ENCODE data around the gene IGF1.

Gene IGF1

DNA sequence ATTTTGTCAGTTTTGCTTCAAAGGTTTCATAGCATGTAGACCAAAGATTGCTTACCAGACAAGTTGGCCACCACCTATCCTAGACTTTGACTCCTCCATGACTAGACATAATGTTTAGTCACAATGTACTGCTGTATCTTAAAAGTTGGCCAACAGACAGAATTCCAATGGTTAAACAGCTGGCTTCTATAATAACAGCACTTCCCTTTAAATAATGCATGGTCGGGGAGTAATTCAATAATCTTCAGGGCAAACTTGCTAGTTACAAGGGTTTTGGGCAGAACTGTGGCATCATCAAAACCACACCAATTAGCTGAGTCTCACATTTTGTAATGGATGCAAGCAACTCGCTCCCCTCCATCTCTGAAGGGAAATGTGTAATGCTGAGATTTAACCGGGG is 56.9 kb downstream of the IGF1 start (continued):
- TF ChIP-seq ZNF214 (tag by site-specific recombination; IDR thresholded peaks at IDR 0.05; ENCODE audit: borderline replicate concordance) = no peak

DNA sequence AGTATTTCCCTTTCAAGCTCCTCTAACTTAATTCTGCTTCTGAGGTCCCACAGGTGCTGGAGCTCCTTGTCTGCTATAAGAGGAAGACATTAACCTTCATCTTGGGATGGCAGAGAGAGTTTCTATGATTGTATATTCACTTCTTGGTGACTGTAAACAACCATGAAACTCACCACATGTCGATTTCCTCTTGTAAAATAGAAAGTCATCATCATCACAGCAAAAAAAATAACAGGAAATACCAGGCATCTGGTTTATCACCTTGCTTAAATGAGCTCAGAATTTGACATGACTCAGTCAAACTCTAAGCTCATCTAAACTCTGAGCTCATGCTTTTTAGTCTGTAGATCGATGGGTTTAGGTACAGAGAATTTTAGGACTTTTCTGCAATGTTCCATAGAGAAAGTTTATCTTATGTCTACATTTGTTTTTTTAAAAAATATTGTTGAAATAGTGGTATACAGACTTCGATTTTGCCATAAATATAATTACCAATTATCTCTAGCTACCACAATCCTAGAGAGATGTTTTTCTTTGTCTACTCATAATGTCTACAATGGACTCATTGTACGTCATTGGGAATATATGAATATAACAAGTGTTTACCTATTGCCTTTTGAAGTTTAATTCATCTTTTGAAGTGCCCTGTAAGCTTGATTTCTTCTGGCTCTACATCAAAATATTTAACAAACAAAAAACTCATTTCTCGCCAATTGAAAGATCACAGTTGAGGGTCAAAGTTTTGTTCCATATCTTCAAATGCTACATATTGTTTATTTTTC is 58.4 kb downstream of the IGF1 start:
- H3K4me3 ChIP-seq (ENCODE audit: low read depth, low read length) = no peak overlapping the region
- no peak overlapping the region for H3K27ac ChIP-seq (ENCODE audit: extremely low read depth, low read depth, low read length)
- H3K9me3 ChIP-seq (ENCODE audit: control insufficient read depth, insufficient read depth, low read depth, low read length) = no peaks in the 10 kb centered on the region
- TF ChIP-seq ZFP69B (tag by site-specific recombination; IDR thresholded peaks at IDR 0.05) = no peak
- TF ChIP-seq, protein P1, sequence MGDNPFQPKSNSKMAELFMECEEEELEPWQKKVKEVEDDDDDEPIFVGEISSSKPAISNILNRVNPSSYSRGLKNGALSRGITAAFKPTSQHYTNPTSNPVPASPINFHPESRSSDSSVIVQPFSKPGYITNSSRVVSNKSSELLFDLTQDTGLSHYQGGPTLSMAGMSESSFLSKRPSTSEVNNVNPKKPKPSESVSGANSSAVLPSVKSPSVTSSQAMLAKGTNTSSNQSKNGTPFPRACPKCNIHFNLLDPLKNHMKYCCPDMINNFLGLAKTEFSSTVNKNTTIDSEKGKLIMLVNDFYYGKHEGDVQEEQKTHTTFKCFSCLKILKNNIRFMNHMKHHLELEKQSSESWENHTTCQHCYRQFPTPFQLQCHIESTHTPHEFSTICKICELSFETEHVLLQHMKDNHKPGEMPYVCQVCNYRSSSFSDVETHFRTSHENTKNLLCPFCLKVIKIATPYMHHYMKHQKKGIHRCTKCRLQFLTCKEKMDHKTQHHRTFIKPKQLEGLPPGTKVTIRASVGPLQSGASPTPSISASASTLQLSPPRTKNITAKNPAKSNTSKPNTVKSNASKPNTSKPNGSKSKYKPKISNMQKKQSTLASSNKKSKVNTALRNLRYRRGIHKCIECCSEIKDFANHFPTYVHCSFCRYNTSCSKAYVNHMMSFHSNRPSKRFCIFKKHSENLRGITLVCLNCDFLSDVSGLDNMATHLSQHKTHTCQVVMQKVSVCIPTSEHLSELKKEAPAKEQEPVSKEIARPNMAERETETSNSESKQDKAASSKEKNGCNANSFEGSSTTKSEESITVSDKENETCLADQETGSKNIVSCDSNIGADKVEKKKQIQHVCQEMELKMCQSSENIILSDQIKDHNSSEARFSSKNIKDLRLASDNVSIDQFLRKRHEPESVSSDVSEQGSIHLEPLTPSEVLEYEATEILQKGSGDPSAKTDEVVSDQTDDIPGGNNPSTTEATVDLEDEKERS (tag by site-specific recombination; IDR thresholded peaks at IDR 0.05) = no peak
- peaks cover 5% of the 10 kb centered on the region; the same call in 1 of the 2 replicates for H3K4me1 ChIP-seq (ENCODE audit: control insufficient read depth, insufficient read depth, low read length)
- CTCF ChIA-PET = interaction anchor here (0.8 to 1.1 kb wide), 2 partner anchors 12 to 98 kb away, joined by 3 to 4 read pairs; no protein-coding TSS in a partner anchor
- no peaks in the 10 kb centered on the region for H3K36me3 ChIP-seq (ENCODE audit: control insufficient read depth in 2 of 2, insufficient read depth in 1 of 2, low read length in 2 of 2)
- POLR2A ChIA-PET = no interaction called here

DNA sequence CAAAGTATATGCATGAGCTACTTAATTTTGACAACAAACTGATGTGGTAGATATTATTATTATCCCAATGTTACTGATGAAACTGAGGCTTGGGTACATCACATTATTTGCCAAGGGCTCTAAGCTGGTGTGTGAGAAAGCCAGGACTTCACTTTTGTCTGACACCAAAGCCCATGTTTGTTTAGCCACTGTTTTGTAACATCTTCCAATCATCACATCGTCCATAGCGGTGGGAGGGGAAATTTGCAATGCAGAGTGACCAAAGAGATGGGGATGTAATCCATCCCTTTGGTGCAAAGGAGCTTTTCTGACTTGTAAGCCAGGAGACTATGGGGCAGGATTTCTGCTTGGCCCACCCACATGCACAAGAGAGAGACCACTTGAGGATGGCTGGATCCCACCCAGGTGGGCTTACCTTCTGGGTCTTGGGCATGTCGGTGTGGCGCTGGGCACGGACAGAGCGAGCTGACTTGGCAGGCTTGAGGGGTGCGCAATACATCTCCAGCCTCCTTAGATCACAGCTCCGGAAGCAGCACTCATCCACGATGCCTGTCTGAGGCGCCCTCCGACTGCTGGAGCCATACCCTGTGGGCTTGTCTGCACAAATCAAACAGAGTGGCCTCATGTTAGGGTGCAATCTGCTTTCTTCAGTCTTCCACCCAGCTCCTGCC is 61.1 kb downstream of the IGF1 start:
- ChIA-PET CTCF (interaction anchor here (0.6 to 1.0 kb wide), 2 partner anchors 66 to 394 kb away, joined by 3 read pairs; no protein-coding TSS in a partner anchor), POLR2A (no interaction called here)

DNA sequence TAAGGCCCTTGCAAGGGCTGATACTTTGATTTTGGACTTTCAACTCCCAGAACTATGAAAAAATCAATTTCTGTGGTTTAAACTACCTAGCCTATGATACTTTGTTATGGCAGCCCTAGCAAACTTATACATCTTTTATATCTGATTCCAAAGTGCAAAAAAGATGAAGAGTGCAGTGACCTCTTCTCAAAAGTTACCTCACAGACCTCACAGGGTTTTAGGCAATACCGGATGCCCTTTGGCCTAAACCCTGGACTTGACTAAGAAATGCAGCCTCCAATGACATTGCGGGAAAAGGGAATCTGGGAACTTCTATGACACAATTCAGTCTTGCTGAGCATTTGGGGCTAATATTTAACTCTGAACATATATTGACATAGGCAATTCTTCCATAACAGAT is 63.3 kb downstream of the IGF1 start:
- Histone ChIP-seq H3K36me3 (ENCODE audit: control insufficient read depth in 2 of 2, insufficient read depth in 1 of 2, low read length in 2 of 2) (no peaks in the 10 kb centered on the region), H3K27ac (ENCODE audit: extremely low read depth, low read depth, low read length) (no peak overlapping the region), H3K4me3 (ENCODE audit: low read depth, low read length) (no peak overlapping the region), H3K9me3 (ENCODE audit: control insufficient read depth, insufficient read depth, low read depth, low read length) (no peaks in the 10 kb centered on the region), H3K4me1 (ENCODE audit: control insufficient read depth, insufficient read depth, low read length) (peaks cover 2% of the 10 kb centered on the region; the same call in 1 of the 2 replicates)
- CTCF ChIA-PET = no interaction called here
- POLR2A ChIA-PET = no interaction called here
- TF ChIP-seq ZBTB20 (tag by site-specific recombination; IDR thresholded peaks at IDR 0.05) (no peak), ZFP3 (tag by site-specific recombination; IDR thresholded peaks at IDR 0.05; ENCODE audit: low read depth) (no peak)
- TF ChIP-seq, protein P2, sequence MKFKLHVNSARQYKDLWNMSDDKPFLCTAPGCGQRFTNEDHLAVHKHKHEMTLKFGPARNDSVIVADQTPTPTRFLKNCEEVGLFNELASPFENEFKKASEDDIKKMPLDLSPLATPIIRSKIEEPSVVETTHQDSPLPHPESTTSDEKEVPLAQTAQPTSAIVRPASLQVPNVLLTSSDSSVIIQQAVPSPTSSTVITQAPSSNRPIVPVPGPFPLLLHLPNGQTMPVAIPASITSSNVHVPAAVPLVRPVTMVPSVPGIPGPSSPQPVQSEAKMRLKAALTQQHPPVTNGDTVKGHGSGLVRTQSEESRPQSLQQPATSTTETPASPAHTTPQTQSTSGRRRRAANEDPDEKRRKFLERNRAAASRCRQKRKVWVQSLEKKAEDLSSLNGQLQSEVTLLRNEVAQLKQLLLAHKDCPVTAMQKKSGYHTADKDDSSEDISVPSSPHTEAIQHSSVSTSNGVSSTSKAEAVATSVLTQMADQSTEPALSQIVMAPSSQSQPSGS (tag by site-specific recombination; IDR thresholded peaks at IDR 0.05; ENCODE audit: low read depth) = no peak
- TF ChIP-seq, protein P3, sequence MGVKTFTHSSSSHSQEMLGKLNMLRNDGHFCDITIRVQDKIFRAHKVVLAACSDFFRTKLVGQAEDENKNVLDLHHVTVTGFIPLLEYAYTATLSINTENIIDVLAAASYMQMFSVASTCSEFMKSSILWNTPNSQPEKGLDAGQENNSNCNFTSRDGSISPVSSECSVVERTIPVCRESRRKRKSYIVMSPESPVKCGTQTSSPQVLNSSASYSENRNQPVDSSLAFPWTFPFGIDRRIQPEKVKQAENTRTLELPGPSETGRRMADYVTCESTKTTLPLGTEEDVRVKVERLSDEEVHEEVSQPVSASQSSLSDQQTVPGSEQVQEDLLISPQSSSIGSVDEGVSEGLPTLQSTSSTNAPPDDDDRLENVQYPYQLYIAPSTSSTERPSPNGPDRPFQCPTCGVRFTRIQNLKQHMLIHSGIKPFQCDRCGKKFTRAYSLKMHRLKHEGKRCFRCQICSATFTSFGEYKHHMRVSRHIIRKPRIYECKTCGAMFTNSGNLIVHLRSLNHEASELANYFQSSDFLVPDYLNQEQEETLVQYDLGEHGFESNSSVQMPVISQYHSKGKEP (tag by site-specific recombination; IDR thresholded peaks at IDR 0.05) = no peak
- TF ChIP-seq, protein P4, sequence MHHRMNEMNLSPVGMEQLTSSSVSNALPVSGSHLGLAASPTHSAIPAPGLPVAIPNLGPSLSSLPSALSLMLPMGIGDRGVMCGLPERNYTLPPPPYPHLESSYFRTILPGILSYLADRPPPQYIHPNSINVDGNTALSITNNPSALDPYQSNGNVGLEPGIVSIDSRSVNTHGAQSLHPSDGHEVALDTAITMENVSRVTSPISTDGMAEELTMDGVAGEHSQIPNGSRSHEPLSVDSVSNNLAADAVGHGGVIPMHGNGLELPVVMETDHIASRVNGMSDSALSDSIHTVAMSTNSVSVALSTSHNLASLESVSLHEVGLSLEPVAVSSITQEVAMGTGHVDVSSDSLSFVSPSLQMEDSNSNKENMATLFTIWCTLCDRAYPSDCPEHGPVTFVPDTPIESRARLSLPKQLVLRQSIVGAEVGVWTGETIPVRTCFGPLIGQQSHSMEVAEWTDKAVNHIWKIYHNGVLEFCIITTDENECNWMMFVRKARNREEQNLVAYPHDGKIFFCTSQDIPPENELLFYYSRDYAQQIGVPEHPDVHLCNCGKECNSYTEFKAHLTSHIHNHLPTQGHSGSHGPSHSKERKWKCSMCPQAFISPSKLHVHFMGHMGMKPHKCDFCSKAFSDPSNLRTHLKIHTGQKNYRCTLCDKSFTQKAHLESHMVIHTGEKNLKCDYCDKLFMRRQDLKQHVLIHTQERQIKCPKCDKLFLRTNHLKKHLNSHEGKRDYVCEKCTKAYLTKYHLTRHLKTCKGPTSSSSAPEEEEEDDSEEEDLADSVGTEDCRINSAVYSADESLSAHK (tag by site-specific recombination; IDR thresholded peaks at IDR 0.05) = no peak

More for the DNA sequence above, 61.1 kb downstream of the IGF1 start:
- no peak overlapping the region for H3K27ac ChIP-seq (ENCODE audit: extremely low read depth, low read depth, low read length)
- no peak overlapping the region for H3K4me3 ChIP-seq (ENCODE audit: low read depth, low read length)
- H3K9me3 ChIP-seq (ENCODE audit: control insufficient read depth, insufficient read depth, low read depth, low read length) = no peaks in the 10 kb centered on the region
- peaks cover 5% of the 10 kb centered on the region; the same call in 1 of the 2 replicates for H3K4me1 ChIP-seq (ENCODE audit: control insufficient read depth, insufficient read depth, low read length)
- no peaks in the 10 kb centered on the region for H3K36me3 ChIP-seq (ENCODE audit: control insufficient read depth in 2 of 2, insufficient read depth in 1 of 2, low read length in 2 of 2)
- TF ChIP-seq KLF9 (tag by site-specific recombination; IDR thresholded peaks at IDR 0.05; ENCODE audit: low read depth) (no peak), ZNF514 (tag by site-specific recombination; IDR thresholded peaks at IDR 0.05) (no peak)

All from HEK293 (cell line).